ENCODE measurements around the gene AK3. TPM values are rescaled to one million over a fixed set of nuclear protein-coding genes. Genes with fewer than 3 reads are reported as not detected.
"Not testable (repeated sequence)": the region's sequence is repeated elsewhere in the genome, so short reads cannot be mapped to it uniquely, and the experiment has no call there.

AK3 gene
- total and polyA plus RNA-seq, 8 donors: 26.1 to 108 (median 66.1) TPM

- no peaks in the 10 kb centered on the region for H3K9me3 ChIP-seq
- no peaks in the 10 kb centered on the region for H3K36me3 ChIP-seq
- intact Hi-C loops (cut with DNase I; ENCODE audit: low total_unique reads): no loop called here
- peak in 1 of 2 donors; percentile 49 for DNase-seq
- peaks cover 37 to 61% (median 48%) of the 10 kb centered on the region in 4 donors for H3K4me1 ChIP-seq
- TF ChIP-seq CTCF (IDR thresholded peaks at IDR 0.05): peak in 1 of 7 experiments; percentile 3
- TF ChIP-seq POLR2A (IDR thresholded peaks at IDR 0.05): no peak
- TF ChIP-seq POLR2AphosphoS5 (IDR thresholded peaks at IDR 0.05): peak in 1 of 3 donors; percentile 16
- no peaks in the 10 kb centered on the region for H3K27me3 ChIP-seq
- H3K4me3 ChIP-seq: peak overlapping the region; percentile 69 to 95 (median 77)
- H3K27ac ChIP-seq: peak overlapping the region; percentile 88 to 96 (median 93)
- 20 to 44% (median 24%) methylated on average over 13 of the region's 13 CpGs for WGBS, 5 donors
Observed at GRCh38 chr9:4662989-4663792, 77.8 kb downstream of the AK3 start.

GRCh38 chr9:4662108-4662988 is 78.7 kb downstream of the AK3 start, which contains the start of gene PLPP6:
PLPP6 (plus strand) TSS chr9:4662294; CDS start chr9:4662376, 82 bp downstream.
- Histone ChIP-seq H3K36me3 (no peaks in the 10 kb centered on the region), H3K9me3 (no peaks in the 10 kb centered on the region), H3K27ac (peak within 1 kb of the TSS; percentile 88 to 96 (median 93)), H3K27me3 (no peaks in the 10 kb centered on the region), H3K4me1 (peaks cover 41 to 63% (median 50%) of the 10 kb centered on the region in 4 donors), H3K4me3 (peak within 1 kb of the TSS; percentile 69 to 95 (median 77))
- 0 to 3% (median 1%) methylated on average over 40 to 70 of the region's 70 CpGs for WGBS, 5 donors
- TF ChIP-seq POLR2AphosphoS5 (IDR thresholded peaks at IDR 0.05) (peak; percentile 81 to 95 (median 88)), POLR2A (IDR thresholded peaks at IDR 0.05) (peak in 1 of 4 donors; percentile 33), EP300 (IDR thresholded peaks at IDR 0.05) (no peak), CTCF (IDR thresholded peaks at IDR 0.05) (peak in 5 of 7 experiments; percentile 41 to 82 (median 60))
- intact Hi-C loops (cut with DNase I; ENCODE audit: low total_unique reads): no loop called here
- peak; percentile 93 to 96 for DNase-seq

GRCh38 chr9:4661611-4662010 is 79.4 kb downstream of the AK3 start:
- intact Hi-C loops (cut with DNase I; ENCODE audit: low total_unique reads): no loop called here
- Histone ChIP-seq H3K4me1 (peaks cover 41 to 59% (median 47%) of the 10 kb centered on the region in 4 donors), H3K4me3 (peak overlapping the region; percentile 69 to 95 (median 77)), H3K27me3 (no peaks in the 10 kb centered on the region), H3K9me3 (no peaks in the 10 kb centered on the region), H3K27ac (peak overlapping the region; percentile 12 to 96 (median 92)), H3K36me3 (no peaks in the 10 kb centered on the region)
- WGBS, 5 donors: 4 to 11% (median 8%) methylated on average over 5 of the region's 5 CpGs
- TF ChIP-seq EP300 (IDR thresholded peaks at IDR 0.05) (no peak), POLR2AphosphoS5 (IDR thresholded peaks at IDR 0.05) (no peak)
- peak in 1 of 2 donors; percentile 20 for DNase-seq

GRCh38 chr9:4661165-4661564 is 79.8 kb downstream of the AK3 start:
- no peaks in the 10 kb centered on the region for H3K27me3 ChIP-seq
- intact Hi-C loops (cut with DNase I; ENCODE audit: low total_unique reads): no loop called here
- TF ChIP-seq POLR2A (IDR thresholded peaks at IDR 0.05) (no peak), EP300 (IDR thresholded peaks at IDR 0.05) (no peak), CTCF (IDR thresholded peaks at IDR 0.05) (no peak), POLR2AphosphoS5 (IDR thresholded peaks at IDR 0.05) (no peak)
- no peak for DNase-seq
- H3K4me1 ChIP-seq: peaks cover 41 to 54% (median 47%) of the 10 kb centered on the region in 4 donors
- peak overlapping the region in 3 of 5 donors; percentile 88 to 96 (median 93) for H3K27ac ChIP-seq
- 80 to 99% (median 95%) methylated on average over 1 of the region's 1 CpG for WGBS, 5 donors
- H3K36me3 ChIP-seq: no peaks in the 10 kb centered on the region
- H3K4me3 ChIP-seq: no peak overlapping the region
- H3K9me3 ChIP-seq: no peaks in the 10 kb centered on the region

DNA sequence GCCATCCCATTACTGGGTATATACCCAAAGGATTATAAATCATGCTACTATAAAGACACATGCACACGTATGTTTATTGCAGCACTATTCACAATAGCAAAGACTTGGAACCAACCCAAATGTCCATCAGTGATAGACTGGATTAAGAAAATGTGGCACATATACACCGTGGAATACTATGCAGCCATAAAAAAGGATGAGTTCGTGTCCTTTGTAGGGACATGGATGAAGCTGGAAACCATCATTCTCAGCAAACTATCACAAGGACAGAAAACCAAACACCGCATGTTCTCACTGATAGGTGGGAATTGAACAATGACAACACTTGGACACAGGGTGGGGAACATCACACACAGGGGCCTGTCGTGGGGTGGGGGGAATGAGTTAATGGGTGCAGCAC is 80.3 kb downstream of the AK3 start:
- H3K27ac ChIP-seq; intact Hi-C loops (cut with DNase I; ENCODE audit: low total_unique reads); DNase-seq; H3K36me3 ChIP-seq; H3K9me3 ChIP-seq; H3K4me3 ChIP-seq; H3K27me3 ChIP-seq: not testable (repeated sequence)
- WGBS, 5 donors: 88 to 97% (median 91%) methylated on average over 4 to 5 of the region's 5 CpGs
- H3K4me1 ChIP-seq: peaks cover 41 to 49% (median 44%) of the 10 kb centered on the region in 4 donors

All from stomach (tissue), 9 donors.